IPS-18c (cell line): Measurements from ENCODE around the gene CUX1.
"Not testable (repeated sequence)": the region's sequence is repeated elsewhere in the genome, so short reads cannot be mapped to it uniquely, and the experiment has no call there.

Experiments
- H3K4me3 ChIP-seq: 2 replicates; pipeline ENCODE4 v1.7.0; 2013; ENCODE audit warnings: low read depth, mild to moderate bottlenecking, low read length, moderate library complexity; ENCODE audit not compliant: insufficient read depth
- H3K9me3 ChIP-seq: one replicate; pipeline ENCODE4 v1.6.1; 2013; ENCODE audit warnings: mild to moderate bottlenecking, low read length, moderate library complexity; ENCODE audit not compliant: control insufficient read depth, insufficient read depth

The CUX1 gene

GRCh38 chr7:101792051-101792681 is 25.3 kb upstream of the CUX1 start:
- Histone ChIP-seq H3K4me3 (no peak overlapping the region), H3K9me3 (no peaks in the 10 kb centered on the region)

- not testable (repeated sequence) for H3K4me3 ChIP-seq, H3K9me3 ChIP-seq
These were observed 24.7 kb upstream of the CUX1 start for GRCh38 chr7:101792682-101793071.

GRCh38 chr7:101795461-101795860 is 22.0 kb upstream of the CUX1 start:
- H3K9me3 ChIP-seq, result no peaks in the 10 kb centered on the region
- no peak overlapping the region for H3K4me3 ChIP-seq

- H3K4me3 ChIP-seq, H3K9me3 ChIP-seq: not testable (repeated sequence)
These were observed 19.3 kb upstream of the CUX1 start for GRCh38 chr7:101798173-101798572.

- H3K4me3 ChIP-seq, result no peak overlapping the region
- no peaks in the 10 kb centered on the region for H3K9me3 ChIP-seq
These were observed 14.0 kb upstream of the CUX1 start for GRCh38 chr7:101803203-101804087.

GRCh38 chr7:101804088-101804963 is 13.1 kb upstream of the CUX1 start:
- H3K9me3 ChIP-seq, result no peaks in the 10 kb centered on the region
- H3K4me3 ChIP-seq, result 0 out of 2 replicates have a peak overlapping the region, but pooled peaks have one; percentile 22

GRCh38 chr7:101804967-101805366 is 12.5 kb upstream of the CUX1 start:
- Histone ChIP-seq H3K9me3 (no peaks in the 10 kb centered on the region), H3K4me3 (peak overlapping the region; percentile 22; the same call in 1 of the 2 replicates)

- Histone ChIP-seq H3K4me3 (no peak overlapping the region), H3K9me3 (no peaks in the 10 kb centered on the region)
These were observed 4.8 kb upstream of the CUX1 start for GRCh38 chr7:101812595-101812994.

GRCh38 chr7:101813402-101814019 is 3.9 kb upstream of the CUX1 start:
- H3K9me3 ChIP-seq, result no peaks in the 10 kb centered on the region
- H3K4me3 ChIP-seq, result no peak overlapping the region

- H3K9me3 ChIP-seq, result no peaks in the 10 kb centered on the region
These were observed 3.1 kb upstream of the CUX1 start for GRCh38 chr7:101814081-101814990.

GRCh38 chr7:101814991-101815825 is 2.2 kb upstream of the CUX1 start:
- no peaks in the 10 kb centered on the region for H3K9me3 ChIP-seq
- peak overlapping the region; percentile 56 for H3K4me3 ChIP-seq

More at GRCh38 chr7:101814081-101814990, 3.1 kb upstream of the CUX1 start:
- H3K4me3 ChIP-seq, result peak overlapping the region; percentile 55

- Histone ChIP-seq H3K9me3 (no peaks in the 10 kb centered on the region), H3K4me3 (peak overlapping the region; percentile 56)
These were observed 1.4 kb upstream of the CUX1 start for GRCh38 chr7:101815826-101816594.

- peak overlapping the region; percentile 67 for H3K4me3 ChIP-seq
- H3K9me3 ChIP-seq, result no peaks in the 10 kb centered on the region
These were observed 593 bp upstream of the CUX1 start for GRCh38 chr7:101816595-101817470.
